DOHH2 (cell line): ENCODE measurements around the gene TRAK1.
A peak's percentile ranks its signal among the peaks of the same experiment; 100 is the strongest.

Experiments used
- H3F3A ChIP-seq: fragments of 200-600 bp; sonication (generic), shearing (Covaris generic); 2 replicates; pipeline ENCODE4 v1.6.0; 2016; ENCODE audit warnings: antibody characterized with exemption, mild to moderate bottlenecking; ENCODE audit not compliant: control insufficient read depth, insufficient read depth
- H3K27ac ChIP-seq: fragments of 200-600 bp; sonication (generic); 2 replicates; pipeline ENCODE4 v1.5.1; 2014; ENCODE audit warnings: low read depth, mild to moderate bottlenecking, low read length, moderate library complexity
- H3K27me3 ChIP-seq: fragments of 200-600 bp; sonication (generic); 2 replicates; pipeline ENCODE4 v1.6.1; 2014; ENCODE audit warnings: mild to moderate bottlenecking, low read length, mixed read lengths; ENCODE audit not compliant: control insufficient read depth
- H3K36me3 ChIP-seq: fragments of 200-600 bp; sonication (generic); 2 replicates; pipeline ENCODE4 v1.6.1; 2014; ENCODE audit warnings: mild to moderate bottlenecking, low read length, moderate library complexity, mixed read lengths; ENCODE audit not compliant: control insufficient read depth
- H3K4me1 ChIP-seq: fragments of 200-600 bp; sonication (generic); 2 replicates; pipeline ENCODE4 v1.6.1; 2014; ENCODE audit warnings: mild to moderate bottlenecking, low read length, mixed read lengths; ENCODE audit not compliant: control insufficient read depth
- H3K4me2 ChIP-seq: fragments of 200-600 bp; sonication (generic); 2 replicates; pipeline ENCODE4 v1.6.0; 2014; ENCODE audit warnings: mild to moderate bottlenecking, low read length, moderate library complexity
- H3K4me3 ChIP-seq: fragments of 200-600 bp; sonication (generic); 2 replicates; pipeline ENCODE4 v1.5.1; 2014; ENCODE audit warnings: mild to moderate bottlenecking, low read length, mixed read lengths
- H3K79me2 ChIP-seq: fragments of 200-600 bp; sonication (generic); 2 replicates; pipeline ENCODE4 v1.6.1; 2014; ENCODE audit warnings: mild to moderate bottlenecking, low read length, mixed read lengths; ENCODE audit not compliant: control insufficient read depth
- H3K9me2 ChIP-seq: fragments of 200-600 bp; sonication (generic); replicated peaks from 2 replicates; pipeline ENCODE4 v1.6.1; 2014; ENCODE audit warnings: mild to moderate bottlenecking, low read length, mixed read lengths; ENCODE audit not compliant: control insufficient read depth
- H3K9me3 ChIP-seq: fragments of 200-600 bp; sonication (generic); 2 replicates; pipeline ENCODE4 v1.6.1; 2014; ENCODE audit warnings: antibody characterized with exemption, low read length, mixed read lengths; ENCODE audit not compliant: control insufficient read depth, insufficient read depth
- H4K20me1 ChIP-seq: fragments of 200-600 bp; sonication (generic); 2 replicates; pipeline ENCODE4 v1.6.0; 2014; ENCODE audit warnings: low read depth, mild to moderate bottlenecking, antibody characterized with exemption, low read length, moderate library complexity; ENCODE audit not compliant: control insufficient read depth, insufficient read depth
- CTCF ChIP-seq: fragments of 200-600 bp; sonication (generic); IDR thresholded peaks from one replicate; pipeline ENCODE4 v1.5.1; 2014; ENCODE audit warnings: antibody characterized with exemption, mild to moderate bottlenecking, low read depth, low read length; ENCODE audit not compliant: poor library complexity, severe bottlenecking
- EZH2phosphoT487 ChIP-seq: fragments of 200-600 bp; sonication (generic); IDR thresholded peaks from 2 replicates; pipeline ENCODE4 v1.6.1; 2017; ENCODE audit warnings: borderline replicate concordance, mild to moderate bottlenecking, antibody characterized with exemption, low read length, moderate library complexity, mixed read lengths

The TRAK1 gene

GRCh38 chr3:42216931-42217333 is 125.8 kb downstream of the TRAK1 start:
- H3F3A ChIP-seq: 0 out of 2 replicates have a peak, but pooled peaks cover 2% of the 10 kb centered on the region
- H3K4me1 ChIP-seq: peaks cover 40% of the 10 kb centered on the region
- TF ChIP-seq EZH2phosphoT487 (no peak), CTCF (no peak)
- H4K20me1 ChIP-seq: no peaks in the 10 kb centered on the region
- peaks cover 89% of the 10 kb centered on the region for H3K36me3 ChIP-seq
- no peaks in the 10 kb centered on the region for H3K27me3 ChIP-seq
- no peaks in the 10 kb centered on the region for H3K79me2 ChIP-seq
- peak overlapping the region; percentile 19; the same call in 1 of the 2 replicates for H3K27ac ChIP-seq
- peak overlapping the region; percentile 46 for H3K4me2 ChIP-seq
- no peak overlapping the region; the same call in none of the 2 replicates for H3K4me3 ChIP-seq
- H3K9me2 ChIP-seq: no peaks in the 10 kb centered on the region
- H3K9me3 ChIP-seq: no peaks in the 10 kb centered on the region

- Histone ChIP-seq H4K20me1 (no peaks in the 10 kb centered on the region), H3K79me2 (no peaks in the 10 kb centered on the region), H3K4me1 (peaks cover 19% of the 10 kb centered on the region)
These were observed 129.4 kb downstream of the TRAK1 start for GRCh38 chr3:42220436-42221121.

GRCh38 chr3:42222942-42223693 is 132.0 kb downstream of the TRAK1 start:
- Histone ChIP-seq H3K4me2 (no peak overlapping the region), H3K4me3 (no peak overlapping the region), H3F3A (peaks cover 9% of the 10 kb centered on the region), H3K27ac (no peak overlapping the region), H3K9me2 (no peaks in the 10 kb centered on the region), H3K36me3 (peaks cover 63% of the 10 kb centered on the region), H3K4me1 (peaks cover 3% of the 10 kb centered on the region; the same call in 1 of the 2 replicates), H3K27me3 (no peaks in the 10 kb centered on the region), H3K9me3 (no peaks in the 10 kb centered on the region), H4K20me1 (no peaks in the 10 kb centered on the region), H3K79me2 (no peaks in the 10 kb centered on the region)
- TF ChIP-seq EZH2phosphoT487 (no peak), CTCF (no peak)

More at GRCh38 chr3:42220436-42221121, 129.4 kb downstream of the TRAK1 start:
- H3F3A ChIP-seq: no peaks in the 10 kb centered on the region
- peaks cover 84% of the 10 kb centered on the region for H3K36me3 ChIP-seq
- no peak overlapping the region for H3K4me2 ChIP-seq
- H3K9me3 ChIP-seq: no peaks in the 10 kb centered on the region
- no peak overlapping the region for H3K4me3 ChIP-seq
- H3K9me2 ChIP-seq: no peaks in the 10 kb centered on the region
- no peak for TF ChIP-seq EZH2phosphoT487
- TF ChIP-seq CTCF: no peak
- H3K27ac ChIP-seq: no peak overlapping the region
- H3K27me3 ChIP-seq: no peaks in the 10 kb centered on the region
